IMR-90 (cell line): Measurements from ENCODE around the gene FARP1. TPM values are rescaled to one million over a fixed set of nuclear protein-coding genes. Genes with fewer than 3 reads are reported as not detected.
A peak's percentile ranks its signal among the peaks of the same experiment; 100 is the strongest.

Source experiments
- ATAC-seq: fragments of 200-7000 bp; cut with Tn5 transposase; 2 replicates; pipeline ENCODE4 v1.9.1; 2020; ENCODE audit warnings: low read depth, mild to moderate bottlenecking, moderate library complexity
- BruUV-seq: library from RNA; stranded (reverse); fragments of 400-500 nt; replicated peaks from 2 replicates; lab custom pipeline; 2021; lab: Mats Ljungman, UMichigan
- CTCF ChIA-PET: fragments of 300-600 bp; formaldehyde crosslinking; extraction: SDS; loops from one replicate; lab custom pipeline; 2021; ENCODE audit warnings: antibody characterized with exemption; lab: Yijun Ruan, JAX
- POLR2A ChIA-PET: fragments of 300-600 bp; sonication (Branson Sonifier 250); formaldehyde crosslinking; loops from one replicate; lab custom pipeline; 2022; ENCODE audit warnings: antibody characterized with exemption; ENCODE audit not compliant: unreplicated experiment; lab: Charles Lee
- DNase-seq: peaks from one replicate; pipeline ENCODE4 v3.0.0; 2013
- H2AFZ ChIP-seq: replicated peaks from 2 replicates; pipeline ENCODE3; 2013; ENCODE audit warnings: low read length, mild to moderate bottlenecking; ENCODE audit not compliant: poor library complexity
- H2AK5ac ChIP-seq: 2 replicates; pipeline ENCODE4 v1.6.1; 2013; ENCODE audit warnings: low read depth, low read length, inconsistent platforms
- H2AK9ac ChIP-seq: replicated peaks from 2 replicates; pipeline ENCODE3; 2013; ENCODE audit warnings: mild to moderate bottlenecking, low read depth, low read length, moderate library complexity; ENCODE audit not compliant: poor library complexity
- H2BK120ac ChIP-seq: 2 replicates; pipeline ENCODE4 v1.6.1; 2013; ENCODE audit warnings: low read depth, low read length, inconsistent platforms
- H2BK15ac ChIP-seq: 3 replicates; pipeline ENCODE4 v1.6.1; 2013; ENCODE audit warnings: low read depth, low read length, inconsistent platforms
- H2BK20ac ChIP-seq: 2 replicates; pipeline ENCODE4 v1.6.1; 2013; ENCODE audit warnings: low read depth, mild to moderate bottlenecking, inconsistent platforms, low read length, moderate library complexity
- H2BK5ac ChIP-seq: 2 replicates; pipeline ENCODE4 v1.6.1; 2013; ENCODE audit warnings: mild to moderate bottlenecking, low read depth, low read length, inconsistent platforms; ENCODE audit not compliant: poor library complexity, severe bottlenecking
- H3K14ac ChIP-seq: replicated peaks from 2 replicates; pipeline ENCODE4 v1.6.1; 2013; ENCODE audit warnings: low read depth, low read length, inconsistent platforms
- H3K18ac ChIP-seq: 2 replicates; pipeline ENCODE4 v1.6.1; 2013; ENCODE audit warnings: low read depth, low read length, control low read depth
- H3K23ac ChIP-seq: 2 replicates; pipeline ENCODE4 v1.6.1; 2013; ENCODE audit warnings: low read depth, low read length, inconsistent platforms
- H3K27ac ChIP-seq: 2 replicates; pipeline ENCODE4 v1.5.1; 2013; ENCODE audit warnings: mild to moderate bottlenecking, control low read depth, low read length; ENCODE audit not compliant: insufficient read depth
- H3K27me3 ChIP-seq: 2 replicates; pipeline ENCODE4 v1.6.1; 2013; ENCODE audit warnings: low read length; ENCODE audit not compliant: control insufficient read depth, insufficient read depth
- H3K36me3 ChIP-seq: 2 replicates; pipeline ENCODE4 v1.6.1; 2013; ENCODE audit warnings: low read length, mixed read lengths; ENCODE audit not compliant: control insufficient read depth, insufficient read depth
- H3K4ac ChIP-seq: 2 replicates; pipeline ENCODE4 v1.6.1; 2013; ENCODE audit warnings: low read depth, low read length, inconsistent platforms
- H3K4me1 ChIP-seq: 2 replicates; pipeline ENCODE4 v1.6.1; 2013; ENCODE audit warnings: low read length, mixed read lengths; ENCODE audit not compliant: control insufficient read depth, insufficient read depth
- H3K4me2 ChIP-seq: 2 replicates; pipeline ENCODE4 v1.6.1; 2013; ENCODE audit warnings: low read depth, mild to moderate bottlenecking, control low read depth, low read length, moderate library complexity
- H3K4me3 ChIP-seq: 2 replicates; pipeline ENCODE4 v1.5.1; 2013; ENCODE audit warnings: low read depth, mild to moderate bottlenecking, control low read depth, low read length, moderate library complexity; ENCODE audit not compliant: insufficient read depth
- H3K56ac ChIP-seq: 2 replicates; pipeline ENCODE4 v1.6.1; 2013; ENCODE audit warnings: low read length, inconsistent platforms; ENCODE audit not compliant: insufficient read depth; ENCODE audit errors: extremely low read depth
- H3K79me1 ChIP-seq, 2 experiments: 2 replicates each; pipeline ENCODE4 v1.6.1; 2013; ENCODE audit warnings: low read length in 2 of 2, inconsistent platforms in 1 of 2, low read depth in 1 of 2
- H3K9ac ChIP-seq: 2 replicates; pipeline ENCODE4 v1.6.1; 2013; ENCODE audit warnings: low read depth, low read length, control low read depth
- H3K9me1 ChIP-seq: 2 replicates; pipeline ENCODE4 v1.6.1; 2013; ENCODE audit warnings: low read length, inconsistent platforms; ENCODE audit not compliant: insufficient read depth
- H3K9me3 ChIP-seq: 2 replicates; pipeline ENCODE4 v1.6.1; 2013; ENCODE audit warnings: low read length; ENCODE audit not compliant: control insufficient read depth, insufficient read depth
- H4K20me1 ChIP-seq: 2 replicates; pipeline ENCODE4 v1.6.1; 2013; ENCODE audit warnings: low read length, inconsistent platforms; ENCODE audit not compliant: insufficient read depth
- H4K5ac ChIP-seq: 2 replicates; pipeline ENCODE4 v1.6.1; 2013; ENCODE audit warnings: mild to moderate bottlenecking, low read depth, low read length, control low read depth
- H4K8ac ChIP-seq, 2 experiments: 2 replicates each; pipeline ENCODE4 v1.6.1; 2013; ENCODE audit warnings: low read depth in 2 of 2, low read length in 2 of 2, control low read depth in 1 of 2, inconsistent platforms in 1 of 2
- H4K91ac ChIP-seq: 2 replicates; pipeline ENCODE4 v1.6.1; 2013; ENCODE audit warnings: low read depth, low read length, inconsistent platforms; ENCODE audit not compliant: insufficient read depth
- CHD1 ChIP-seq: IDR thresholded peaks from 2 replicates; pipeline ENCODE4 v1.6.1; 2012; ENCODE audit warnings: low read depth, low read length, improper control_type of control experiment
- MAFK ChIP-seq: IDR thresholded peaks from 2 replicates; pipeline ENCODE4 v1.6.1; 2012; ENCODE audit warnings: low read depth, low read length, improper control_type of control experiment
- NFE2L2 ChIP-seq: fragments of 150-350 bp; IDR thresholded peaks from 2 replicates; pipeline ENCODE4 v1.6.1; 2016; ENCODE audit warnings: low read depth, mild to moderate bottlenecking, low read length
- RFX5 ChIP-seq: IDR thresholded peaks from 2 replicates; pipeline ENCODE4 v1.8.0; 2012; ENCODE audit warnings: low read depth, mild to moderate bottlenecking, low read length, moderate library complexity
- SMC3 ChIP-seq: fragments of 150-350 bp; IDR thresholded peaks from 2 replicates; pipeline ENCODE4 v1.6.1; 2016; ENCODE audit warnings: low read depth, mild to moderate bottlenecking, antibody characterized with exemption, low read length, moderate library complexity
- WGBS, 2 experiments: methylation state at CpG; one replicate each; pipeline versions ENCODE4 v1.1.5 to v1.1.7; 2013; ENCODE audit warnings: missing lambda C conversion rate in 2 of 2; ENCODE audit not compliant: insufficient read length in 1 of 2; ENCODE audit errors: extremely low coverage in 2 of 2; 5-methylcytosine and 5-hydroxymethylcytosine counted together
- dilution Hi-C: fragments of 300-500 bp; cut with HindIII; formaldehyde crosslinking; loops from one replicate; pipeline ENCODE4 v1.14.3; 2018; ENCODE audit warnings: low sequenced_read_pairs; ENCODE audit not compliant: unreplicated experiment
- in situ Hi-C: fragments of 300-500 bp; cut with MboI; formaldehyde crosslinking; loops from 3 replicates; pipeline ENCODE4 v1.14.3; 2019; ENCODE audit warnings: low sequenced_read_pairs, inconsistent platforms, mixed read lengths
- intact Hi-C: fragments of 100-400 bp; cut with micrococcal nuclease; formaldehyde crosslinking; loops from 2 replicates; pipeline ENCODE4 v1.10.0; 2022
- polyA plus RNA-seq, 3 experiments: library from polyadenylated mRNA; depleted of rRNA; stranded (reverse); fragments of >200 nt; gene quantifications; 2 replicates each; pipeline ENCODE4 v1.2.3, GENCODE V29; 2012; ENCODE audit warnings: low replicate concordance in 1 of 3
- total RNA-seq: library from RNA; depleted of rRNA; stranded (reverse); fragments of >200 nt; gene quantifications from 2 replicates; pipeline ENCODE4 v1.2.3, GENCODE V29; 2012
- TF ChIP-seq, protein P1 (sequence below): fragments of 150-350 bp; IDR thresholded peaks from 2 replicates; pipeline ENCODE4 v1.6.1; 2016; ENCODE audit warnings: low read depth, mild to moderate bottlenecking, low read length, moderate library complexity, borderline replicate concordance
- TF ChIP-seq, protein P2 (sequence below): conservative IDR thresholded peaks from 2 replicates; pipeline ENCODE4 v1.5.1; 2012; ENCODE audit warnings: mild to moderate bottlenecking, low read depth, low read length, improper control_type of control experiment
- TF ChIP-seq, protein P3 (sequence below): fragments of 150-350 bp; IDR thresholded peaks from 2 replicates; pipeline ENCODE4 v1.6.1; 2017; ENCODE audit warnings: mild to moderate bottlenecking, antibody characterized with exemption, low read length, low read depth

The FARP1 gene
- total and polyA plus RNA-seq, 2 of the 4 experiments (the other 2 are of a cell fraction) = 39.6 to 57.0 TPM

DNA sequence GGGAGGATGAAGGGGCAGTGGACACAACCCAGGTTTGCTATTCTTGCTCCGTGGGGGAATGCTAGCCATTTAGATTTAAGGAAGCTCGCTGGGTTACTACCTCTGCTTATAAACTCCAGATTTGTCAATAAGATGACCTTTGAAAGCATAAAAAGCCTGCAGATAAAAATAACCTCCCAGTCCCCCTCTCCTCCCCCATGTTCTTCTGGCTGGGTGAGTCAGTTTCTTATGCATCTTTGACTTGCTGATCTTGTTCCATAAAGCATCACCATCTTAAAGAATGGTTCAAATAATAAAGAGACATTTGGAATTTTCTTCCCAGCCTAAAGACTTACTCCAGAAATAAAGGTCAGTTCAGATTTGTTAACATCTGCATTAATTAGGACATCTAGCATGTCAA, 152.5 kb downstream of the FARP1 start:
- Histone ChIP-seq H2AFZ (no peak overlapping the region), H3K79me1 (peaks cover 52 to 91% of the 10 kb centered on the region in 2 experiments), H3K4ac (peak overlapping the region; percentile 82), H4K8ac (no peak overlapping the region; a peak in 1 of 4 replicates), H3K23ac (0 out of 2 replicates have a peak overlapping the region, but pooled peaks have one; percentile 13), H3K18ac (peak overlapping the region; percentile 63), H2AK5ac (peak overlapping the region; percentile 48; the same call in 1 of the 2 replicates), H3K27me3 (no peaks in the 10 kb centered on the region), H3K4me2 (peak overlapping the region; percentile 31; the same call in 1 of the 2 replicates), H3K27ac (peak overlapping the region; percentile 32; the same call in 1 of the 2 replicates), H3K4me3 (no peak overlapping the region), H3K9me1 (peaks cover 45% of the 10 kb centered on the region), H3K4me1 (peaks cover 35% of the 10 kb centered on the region), H2BK5ac (peak overlapping the region; percentile 16), H4K5ac (no peak overlapping the region), H2BK15ac (no peak overlapping the region), H2AK9ac (no peak overlapping the region), H2BK120ac (peak overlapping the region; percentile 52; the same call in 1 of the 2 replicates), H3K36me3 (peaks cover 4% of the 10 kb centered on the region), H4K91ac (peak overlapping the region; percentile 53; the same call in 1 of the 2 replicates), H3K9ac (no peak overlapping the region), H3K14ac (peak overlapping the region; percentile 27; the same call in 1 of the 2 replicates), H2BK20ac (0 out of 2 replicates have a peak overlapping the region, but pooled peaks have one; percentile 48), H4K20me1 (0 out of 2 replicates have a peak, but pooled peaks cover 5% of the 10 kb centered on the region), H3K56ac (no peak overlapping the region), H3K9me3 (no peaks in the 10 kb centered on the region)
- WGBS, 2 experiments = no CpG with 5 or more reads among the region's 2 CpGs
- peak; percentile 66 for DNase-seq
- dilution Hi-C loops = no loop called here
- peak; percentile 34; the same call in 1 of the 2 replicates for ATAC-seq
- no TSS peak for BruUV-seq
- TF ChIP-seq MAFK = no peak
- TF ChIP-seq CHD1 = no peak
- TF ChIP-seq SMC3 = no peak
- no peak for TF ChIP-seq RFX5
- TF ChIP-seq, protein P1, sequence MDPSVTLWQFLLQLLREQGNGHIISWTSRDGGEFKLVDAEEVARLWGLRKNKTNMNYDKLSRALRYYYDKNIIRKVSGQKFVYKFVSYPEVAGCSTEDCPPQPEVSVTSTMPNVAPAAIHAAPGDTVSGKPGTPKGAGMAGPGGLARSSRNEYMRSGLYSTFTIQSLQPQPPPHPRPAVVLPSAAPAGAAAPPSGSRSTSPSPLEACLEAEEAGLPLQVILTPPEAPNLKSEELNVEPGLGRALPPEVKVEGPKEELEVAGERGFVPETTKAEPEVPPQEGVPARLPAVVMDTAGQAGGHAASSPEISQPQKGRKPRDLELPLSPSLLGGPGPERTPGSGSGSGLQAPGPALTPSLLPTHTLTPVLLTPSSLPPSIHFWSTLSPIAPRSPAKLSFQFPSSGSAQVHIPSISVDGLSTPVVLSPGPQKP = no peak
- TF ChIP-seq, protein P2, sequence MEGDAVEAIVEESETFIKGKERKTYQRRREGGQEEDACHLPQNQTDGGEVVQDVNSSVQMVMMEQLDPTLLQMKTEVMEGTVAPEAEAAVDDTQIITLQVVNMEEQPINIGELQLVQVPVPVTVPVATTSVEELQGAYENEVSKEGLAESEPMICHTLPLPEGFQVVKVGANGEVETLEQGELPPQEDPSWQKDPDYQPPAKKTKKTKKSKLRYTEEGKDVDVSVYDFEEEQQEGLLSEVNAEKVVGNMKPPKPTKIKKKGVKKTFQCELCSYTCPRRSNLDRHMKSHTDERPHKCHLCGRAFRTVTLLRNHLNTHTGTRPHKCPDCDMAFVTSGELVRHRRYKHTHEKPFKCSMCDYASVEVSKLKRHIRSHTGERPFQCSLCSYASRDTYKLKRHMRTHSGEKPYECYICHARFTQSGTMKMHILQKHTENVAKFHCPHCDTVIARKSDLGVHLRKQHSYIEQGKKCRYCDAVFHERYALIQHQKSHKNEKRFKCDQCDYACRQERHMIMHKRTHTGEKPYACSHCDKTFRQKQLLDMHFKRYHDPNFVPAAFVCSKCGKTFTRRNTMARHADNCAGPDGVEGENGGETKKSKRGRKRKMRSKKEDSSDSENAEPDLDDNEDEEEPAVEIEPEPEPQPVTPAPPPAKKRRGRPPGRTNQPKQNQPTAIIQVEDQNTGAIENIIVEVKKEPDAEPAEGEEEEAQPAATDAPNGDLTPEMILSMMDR = no peak
- no peak for TF ChIP-seq NFE2L2
- TF ChIP-seq, protein P3, sequence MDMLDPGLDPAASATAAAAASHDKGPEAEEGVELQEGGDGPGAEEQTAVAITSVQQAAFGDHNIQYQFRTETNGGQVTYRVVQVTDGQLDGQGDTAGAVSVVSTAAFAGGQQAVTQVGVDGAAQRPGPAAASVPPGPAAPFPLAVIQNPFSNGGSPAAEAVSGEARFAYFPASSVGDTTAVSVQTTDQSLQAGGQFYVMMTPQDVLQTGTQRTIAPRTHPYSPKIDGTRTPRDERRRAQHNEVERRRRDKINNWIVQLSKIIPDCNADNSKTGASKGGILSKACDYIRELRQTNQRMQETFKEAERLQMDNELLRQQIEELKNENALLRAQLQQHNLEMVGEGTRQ = no peak
- intact Hi-C loops = no loop called here
- in situ Hi-C loops = no loop called here
- ChIA-PET POLR2A (no interaction called here), CTCF (no interaction called here)
